22Rv1 (cell line): ENCODE data around the gene TIMM22.

Source experiments
- CTCF ChIP-seq: fragments of 450-650 bp; IDR thresholded peaks from 2 replicates; pipeline ENCODE4 v1.5.1; 2017; ENCODE audit warnings: mild to moderate bottlenecking
- ZFX ChIP-seq: fragments of 450-650 bp; IDR thresholded peaks from 2 replicates; pipeline ENCODE4 v1.6.1; 2017; ENCODE audit warnings: antibody characterized with exemption, borderline replicate concordance

- TF ChIP-seq CTCF (no peak), ZFX (no peak)
Measured at GRCh38 chr17:1019451-1019850, 22.5 kb downstream of the TIMM22 start.
